Colonic mucosa (tissue), 4 donors: Measurements from ENCODE around the gene PDZD4. TPM values are rescaled to one million over a fixed set of nuclear protein-coding genes. Genes with fewer than 3 reads are reported as not detected.

Experiments
- DNase-seq: peaks from one replicate; pipeline ENCODE4 v3.0.0-alpha.2; 2020
- H3K27ac ChIP-seq: fragments of 200-600 bp; one replicate; pipeline ENCODE4 v1.8.0; 2021
- H3K27me3 ChIP-seq: fragments of 200-600 bp; one replicate; pipeline ENCODE4 v1.8.0; 2021
- H3K36me3 ChIP-seq: fragments of 200-600 bp; one replicate; pipeline ENCODE4 v1.8.0; 2021
- H3K4me1 ChIP-seq: fragments of 200-600 bp; one replicate; pipeline ENCODE4 v1.8.0; 2021; ENCODE audit warnings: mild to moderate bottlenecking
- H3K4me3 ChIP-seq: fragments of 200-600 bp; one replicate; pipeline ENCODE4 v1.8.0; 2021
- H3K9ac ChIP-seq, 2 donors: one replicate each; pipeline ENCODE4 v1.7.0; 2013; ENCODE audit warnings: control low read depth in 2 of 2, low read depth in 2 of 2, low read length in 2 of 2
- H3K9me3 ChIP-seq: fragments of 200-600 bp; one replicate; pipeline ENCODE4 v1.8.0; 2021
- CTCF ChIP-seq: fragments of 200-600 bp; IDR thresholded peaks from one replicate; pipeline ENCODE4 v1.8.0; 2022; ENCODE audit warnings: antibody characterized with exemption, mild to moderate bottlenecking
- intact Hi-C: fragments of 100-400 bp; cut with DNase I; formaldehyde crosslinking; loops from one replicate; pipeline ENCODE4 v1.14.1; 2022
- total RNA-seq, 2 donors: library from RNA; stranded (reverse); fragmentation: NEBNext Ultra II Directional in 1 of 2; extraction: Animal tissue kit (Norgen Biotek cat#: 25700) in 1 of 2; gene quantifications; one replicate each; pipeline ENCODE4 v1.2.1, GENCODE V29; 2021
- donor health status: healthy.
- donor health status: DM: no; HTN: no; CAD: no.
- donor health status: DM: no; HTN: no; CAD: no.

The PDZD4 gene
- total RNA-seq, 2 donors from 2014 or later: 1.5 to 3.2 TPM

- TF ChIP-seq CTCF: no peak
- DNase-seq: no peak
- no peaks in the 10 kb centered on the region for H3K36me3 ChIP-seq
- H3K9ac ChIP-seq: no peak overlapping the region
- H3K4me1 ChIP-seq: no peaks in the 10 kb centered on the region
- intact Hi-C loops: no loop called here
- H3K9me3 ChIP-seq: no peaks in the 10 kb centered on the region
- peaks cover 6% of the 10 kb centered on the region for H3K27me3 ChIP-seq
- H3K27ac ChIP-seq: no peak overlapping the region
- H3K4me3 ChIP-seq: no peak overlapping the region
Observed at GRCh38 chrX:153777261-153778090, 52.9 kb downstream of the PDZD4 start.

- Histone ChIP-seq H3K9me3 (no peaks in the 10 kb centered on the region), H3K27me3 (peaks cover 6% of the 10 kb centered on the region), H3K4me3 (no peak overlapping the region), H3K9ac (no peak overlapping the region), H3K4me1 (no peaks in the 10 kb centered on the region), H3K36me3 (no peaks in the 10 kb centered on the region), H3K27ac (no peak overlapping the region)
- no peak for DNase-seq
- TF ChIP-seq CTCF: no peak
- intact Hi-C loops: no loop called here
Observed at GRCh38 chrX:153776611-153777045, 53.7 kb downstream of the PDZD4 start.

- H3K4me3 ChIP-seq: no peak overlapping the region
- no peak for TF ChIP-seq CTCF
- H3K4me1 ChIP-seq: no peaks in the 10 kb centered on the region
- no peak overlapping the region for H3K9ac ChIP-seq
- intact Hi-C loops: no loop called here
- DNase-seq: no peak
- no peaks in the 10 kb centered on the region for H3K9me3 ChIP-seq
- H3K36me3 ChIP-seq: no peaks in the 10 kb centered on the region
- H3K27me3 ChIP-seq: peaks cover 9% of the 10 kb centered on the region
- no peak overlapping the region for H3K27ac ChIP-seq
Observed at GRCh38 chrX:153776120-153776599, 54.2 kb downstream of the PDZD4 start.

DNA sequence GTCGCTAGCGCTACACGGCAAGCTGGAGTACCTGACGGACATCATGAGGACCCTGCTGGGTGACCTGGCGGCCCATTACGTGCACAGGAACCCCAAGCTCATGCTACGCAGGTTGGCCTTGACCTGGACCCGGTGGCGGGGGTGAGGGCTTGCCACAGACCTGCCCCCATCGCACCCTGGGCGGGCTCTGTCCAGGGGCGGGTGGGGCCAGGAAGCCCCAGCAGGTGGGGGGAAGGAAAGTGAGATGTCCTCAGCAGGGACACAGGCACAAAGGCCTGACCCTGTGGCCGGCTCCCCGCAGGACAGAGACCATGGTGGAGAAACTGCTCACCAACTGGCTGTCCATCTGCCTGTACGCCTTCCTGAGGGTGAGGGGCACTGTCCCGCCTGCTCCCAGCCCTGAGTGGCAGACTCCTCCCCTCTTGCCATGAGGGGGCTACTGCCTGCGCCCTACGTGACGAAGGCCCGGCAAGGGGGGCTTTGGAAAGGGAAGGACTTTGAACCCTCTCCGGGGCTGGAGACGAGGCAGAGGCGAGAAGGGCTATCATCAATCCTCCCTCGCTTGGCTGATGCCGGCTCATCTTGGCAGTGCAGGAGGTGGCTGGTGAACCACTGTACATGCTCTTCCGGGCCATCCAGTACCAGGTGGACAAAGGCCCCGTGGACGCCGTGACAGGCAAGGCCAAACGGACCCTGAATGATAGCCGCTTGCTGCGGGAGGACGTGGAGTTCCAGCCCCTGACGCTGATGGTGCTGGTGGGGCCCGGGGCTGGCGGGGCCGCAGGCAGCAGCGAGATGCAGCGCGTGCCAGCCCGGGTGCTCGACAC is 54.8 kb downstream of the PDZD4 start:
- no peak for DNase-seq
- Histone ChIP-seq H3K27me3 (peaks cover 4% of the 10 kb centered on the region), H3K4me1 (no peaks in the 10 kb centered on the region), H3K4me3 (no peak overlapping the region), H3K36me3 (no peaks in the 10 kb centered on the region), H3K9ac (no peak overlapping the region), H3K27ac (no peak overlapping the region), H3K9me3 (no peaks in the 10 kb centered on the region)
- intact Hi-C loops: no loop called here
- no peak for TF ChIP-seq CTCF

GRCh38 chrX:153774576-153775292 is 55.6 kb downstream of the PDZD4 start:
- no peaks in the 10 kb centered on the region for H3K36me3 ChIP-seq

More at GRCh38 chrX:153774576-153775292, 55.6 kb downstream of the PDZD4 start:
- no peak for DNase-seq
- Histone ChIP-seq H3K4me1 (no peaks in the 10 kb centered on the region), H3K9me3 (no peaks in the 10 kb centered on the region), H3K9ac (no peak overlapping the region), H3K27me3 (peaks cover 3% of the 10 kb centered on the region), H3K27ac (no peak overlapping the region), H3K4me3 (no peak overlapping the region)
- intact Hi-C loops: no loop called here
- TF ChIP-seq CTCF: no peak
